ENCODE measurements around the gene GNG7. TPM values are rescaled to one million over a fixed set of nuclear protein-coding genes. Genes with fewer than 3 reads are reported as not detected.

Gene GNG7
- total and polyA plus RNA-seq, 10 of the 15 experiments (the other 5 are each of a cell fraction or from before 2014, with no cell fraction given) = 1.9 to 13.6 (median 6.5) TPM

DNA sequence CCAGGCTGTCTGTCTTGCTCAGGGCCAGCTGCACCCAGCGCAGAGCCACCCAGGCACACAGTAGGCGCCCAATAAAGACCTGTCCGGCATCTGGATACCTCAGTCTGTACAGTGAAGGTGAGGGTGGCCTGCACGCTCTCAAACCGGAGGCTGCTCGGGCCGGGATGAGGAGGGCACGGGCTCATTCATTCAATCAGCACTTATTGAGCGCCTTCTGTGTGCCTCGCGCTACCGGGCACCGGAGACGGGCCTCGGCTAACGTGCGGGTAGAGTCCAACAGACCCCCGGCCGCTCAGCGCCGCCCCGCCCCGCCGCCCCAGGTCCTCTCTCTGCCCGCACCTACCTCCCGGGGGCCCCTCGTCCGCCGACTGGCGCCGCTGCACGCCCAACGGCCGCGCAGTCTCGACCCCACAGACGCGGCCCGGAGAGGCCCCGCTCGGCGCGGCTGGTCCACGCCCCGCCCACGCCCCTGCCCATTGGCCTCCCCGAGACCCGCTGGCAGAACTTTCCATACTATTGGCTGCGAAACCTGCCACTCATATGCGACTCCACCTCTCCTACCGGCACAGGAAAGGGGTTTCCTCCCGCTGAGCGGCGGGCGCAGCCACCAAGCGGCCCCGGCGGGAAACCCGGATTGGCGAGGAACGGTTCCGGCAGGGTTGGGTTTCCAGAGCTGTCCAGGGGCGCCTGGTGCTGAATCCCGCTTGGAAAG is 37.3 kb upstream of the GNG7 start, which contains the start of gene SLC39A3 (continued):
- TF ChIP-seq, protein P1, sequence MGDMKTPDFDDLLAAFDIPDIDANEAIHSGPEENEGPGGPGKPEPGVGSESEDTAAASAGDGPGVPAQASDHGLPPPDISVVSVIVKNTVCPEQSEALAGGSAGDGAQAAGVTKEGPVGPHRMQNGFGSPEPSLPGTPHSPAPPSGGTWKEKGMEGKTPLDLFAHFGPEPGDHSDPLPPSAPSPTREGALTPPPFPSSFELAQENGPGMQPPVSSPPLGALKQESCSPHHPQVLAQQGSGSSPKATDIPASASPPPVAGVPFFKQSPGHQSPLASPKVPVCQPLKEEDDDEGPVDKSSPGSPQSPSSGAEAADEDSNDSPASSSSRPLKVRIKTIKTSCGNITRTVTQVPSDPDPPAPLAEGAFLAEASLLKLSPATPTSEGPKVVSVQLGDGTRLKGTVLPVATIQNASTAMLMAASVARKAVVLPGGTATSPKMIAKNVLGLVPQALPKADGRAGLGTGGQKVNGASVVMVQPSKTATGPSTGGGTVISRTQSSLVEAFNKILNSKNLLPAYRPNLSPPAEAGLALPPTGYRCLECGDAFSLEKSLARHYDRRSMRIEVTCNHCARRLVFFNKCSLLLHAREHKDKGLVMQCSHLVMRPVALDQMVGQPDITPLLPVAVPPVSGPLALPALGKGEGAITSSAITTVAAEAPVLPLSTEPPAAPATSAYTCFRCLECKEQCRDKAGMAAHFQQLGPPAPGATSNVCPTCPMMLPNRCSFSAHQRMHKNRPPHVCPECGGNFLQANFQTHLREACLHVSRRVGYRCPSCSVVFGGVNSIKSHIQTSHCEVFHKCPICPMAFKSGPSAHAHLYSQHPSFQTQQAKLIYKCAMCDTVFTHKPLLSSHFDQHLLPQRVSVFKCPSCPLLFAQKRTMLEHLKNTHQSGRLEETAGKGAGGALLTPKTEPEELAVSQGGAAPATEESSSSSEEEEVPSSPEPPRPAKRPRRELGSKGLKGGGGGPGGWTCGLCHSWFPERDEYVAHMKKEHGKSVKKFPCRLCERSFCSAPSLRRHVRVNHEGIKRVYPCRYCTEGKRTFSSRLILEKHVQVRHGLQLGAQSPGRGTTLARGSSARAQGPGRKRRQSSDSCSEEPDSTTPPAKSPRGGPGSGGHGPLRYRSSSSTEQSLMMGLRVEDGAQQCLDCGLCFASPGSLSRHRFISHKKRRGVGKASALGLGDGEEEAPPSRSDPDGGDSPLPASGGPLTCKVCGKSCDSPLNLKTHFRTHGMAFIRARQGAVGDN (IDR thresholded peaks at IDR 0.05) = no peak
- TF ChIP-seq ZZZ3 (IDR thresholded peaks at IDR 0.05; ENCODE audit: control insufficient read depth, insufficient read length, low read depth) (no peak), MXI1 (IDR thresholded peaks at IDR 0.05; ENCODE audit: low read depth, low read length) (peak; percentile 74), MEF2B (IDR thresholded peaks at IDR 0.05; ENCODE audit: partially characterized antibody, poor library complexity, severe bottlenecking) (no peak), ZNF24 (IDR thresholded peaks at IDR 0.05) (no peak; the same call in 1 of the 2 replicates), ESRRA (IDR thresholded peaks at IDR 0.05; ENCODE audit: low read length) (peak; percentile 68; the same call in 1 of the 2 replicates), NR2F1 (conservative IDR thresholded peaks at IDR 0.05) (no peak), SREBF2 (IDR thresholded peaks at IDR 0.05; ENCODE audit: low read length) (no peak), STAT1 (conservative IDR thresholded peaks at IDR 0.05) (peak; percentile 82; the same call in 1 of the 2 replicates), JUND (IDR thresholded peaks at IDR 0.05; ENCODE audit: low read depth, low read length) (no peak), HDGF (IDR thresholded peaks at IDR 0.05) (no peak), FOXM1 (IDR thresholded peaks at IDR 0.05; ENCODE audit: low read depth, low read length) (no peak), RCOR1 (conservative IDR thresholded peaks at IDR 0.05; ENCODE audit: low read depth, low read length) (0 out of 2 replicates have a peak, but pooled peaks have one; percentile 40)
- TF ChIP-seq, protein P2, sequence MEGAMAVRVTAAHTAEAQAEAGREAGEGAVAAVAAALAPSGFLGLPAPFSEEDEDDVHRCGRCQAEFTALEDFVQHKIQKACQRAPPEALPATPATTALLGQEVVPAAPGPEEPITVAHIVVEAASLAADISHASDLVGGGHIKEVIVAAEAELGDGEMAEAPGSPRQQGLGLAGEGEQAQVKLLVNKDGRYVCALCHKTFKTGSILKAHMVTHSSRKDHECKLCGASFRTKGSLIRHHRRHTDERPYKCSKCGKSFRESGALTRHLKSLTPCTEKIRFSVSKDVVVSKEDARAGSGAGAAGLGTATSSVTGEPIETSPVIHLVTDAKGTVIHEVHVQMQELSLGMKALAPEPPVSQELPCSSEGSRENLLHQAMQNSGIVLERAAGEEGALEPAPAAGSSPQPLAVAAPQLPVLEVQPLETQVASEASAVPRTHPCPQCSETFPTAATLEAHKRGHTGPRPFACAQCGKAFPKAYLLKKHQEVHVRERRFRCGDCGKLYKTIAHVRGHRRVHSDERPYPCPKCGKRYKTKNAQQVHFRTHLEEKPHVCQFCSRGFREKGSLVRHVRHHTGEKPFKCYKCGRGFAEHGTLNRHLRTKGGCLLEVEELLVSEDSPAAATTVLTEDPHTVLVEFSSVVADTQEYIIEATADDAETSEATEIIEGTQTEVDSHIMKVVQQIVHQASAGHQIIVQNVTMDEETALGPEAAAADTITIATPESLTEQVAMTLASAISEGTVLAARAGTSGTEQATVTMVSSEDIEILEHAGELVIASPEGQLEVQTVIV (IDR thresholded peaks at IDR 0.05; ENCODE audit: borderline replicate concordance, partially characterized antibody) = peak; percentile 40
- TF ChIP-seq, protein P3, sequence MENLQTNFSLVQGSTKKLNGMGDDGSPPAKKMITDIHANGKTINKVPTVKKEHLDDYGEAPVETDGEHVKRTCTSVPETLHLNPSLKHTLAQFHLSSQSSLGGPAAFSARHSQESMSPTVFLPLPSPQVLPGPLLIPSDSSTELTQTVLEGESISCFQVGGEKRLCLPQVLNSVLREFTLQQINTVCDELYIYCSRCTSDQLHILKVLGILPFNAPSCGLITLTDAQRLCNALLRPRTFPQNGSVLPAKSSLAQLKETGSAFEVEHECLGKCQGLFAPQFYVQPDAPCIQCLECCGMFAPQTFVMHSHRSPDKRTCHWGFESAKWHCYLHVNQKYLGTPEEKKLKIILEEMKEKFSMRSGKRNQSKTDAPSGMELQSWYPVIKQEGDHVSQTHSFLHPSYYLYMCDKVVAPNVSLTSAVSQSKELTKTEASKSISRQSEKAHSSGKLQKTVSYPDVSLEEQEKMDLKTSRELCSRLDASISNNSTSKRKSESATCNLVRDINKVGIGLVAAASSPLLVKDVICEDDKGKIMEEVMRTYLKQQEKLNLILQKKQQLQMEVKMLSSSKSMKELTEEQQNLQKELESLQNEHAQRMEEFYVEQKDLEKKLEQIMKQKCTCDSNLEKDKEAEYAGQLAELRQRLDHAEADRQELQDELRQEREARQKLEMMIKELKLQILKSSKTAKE (IDR thresholded peaks at IDR 0.05; ENCODE audit: low read depth, poor library complexity, severe bottlenecking) = no peak
- TF ChIP-seq, protein P4, sequence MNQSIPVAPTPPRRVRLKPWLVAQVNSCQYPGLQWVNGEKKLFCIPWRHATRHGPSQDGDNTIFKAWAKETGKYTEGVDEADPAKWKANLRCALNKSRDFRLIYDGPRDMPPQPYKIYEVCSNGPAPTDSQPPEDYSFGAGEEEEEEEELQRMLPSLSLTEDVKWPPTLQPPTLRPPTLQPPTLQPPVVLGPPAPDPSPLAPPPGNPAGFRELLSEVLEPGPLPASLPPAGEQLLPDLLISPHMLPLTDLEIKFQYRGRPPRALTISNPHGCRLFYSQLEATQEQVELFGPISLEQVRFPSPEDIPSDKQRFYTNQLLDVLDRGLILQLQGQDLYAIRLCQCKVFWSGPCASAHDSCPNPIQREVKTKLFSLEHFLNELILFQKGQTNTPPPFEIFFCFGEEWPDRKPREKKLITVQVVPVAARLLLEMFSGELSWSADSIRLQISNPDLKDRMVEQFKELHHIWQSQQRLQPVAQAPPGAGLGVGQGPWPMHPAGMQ (IDR thresholded peaks at IDR 0.05; ENCODE audit: borderline replicate concordance) = no peak
- TF ChIP-seq, protein P5, sequence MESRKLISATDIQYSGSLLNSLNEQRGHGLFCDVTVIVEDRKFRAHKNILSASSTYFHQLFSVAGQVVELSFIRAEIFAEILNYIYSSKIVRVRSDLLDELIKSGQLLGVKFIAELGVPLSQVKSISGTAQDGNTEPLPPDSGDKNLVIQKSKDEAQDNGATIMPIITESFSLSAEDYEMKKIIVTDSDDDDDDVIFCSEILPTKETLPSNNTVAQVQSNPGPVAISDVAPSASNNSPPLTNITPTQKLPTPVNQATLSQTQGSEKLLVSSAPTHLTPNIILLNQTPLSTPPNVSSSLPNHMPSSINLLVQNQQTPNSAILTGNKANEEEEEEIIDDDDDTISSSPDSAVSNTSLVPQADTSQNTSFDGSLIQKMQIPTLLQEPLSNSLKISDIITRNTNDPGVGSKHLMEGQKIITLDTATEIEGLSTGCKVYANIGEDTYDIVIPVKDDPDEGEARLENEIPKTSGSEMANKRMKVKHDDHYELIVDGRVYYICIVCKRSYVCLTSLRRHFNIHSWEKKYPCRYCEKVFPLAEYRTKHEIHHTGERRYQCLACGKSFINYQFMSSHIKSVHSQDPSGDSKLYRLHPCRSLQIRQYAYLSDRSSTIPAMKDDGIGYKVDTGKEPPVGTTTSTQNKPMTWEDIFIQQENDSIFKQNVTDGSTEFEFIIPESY (IDR thresholded peaks at IDR 0.05) = no peak

All from GM12878 (cell line).